GM12874 (cell line): ENCODE results near the gene PERM1.

Experiments used
- CTCF ChIP-seq: IDR thresholded peaks from 2 replicates; pipeline ENCODE4 v1.5.1; 2011; ENCODE audit warnings: low read depth, mild to moderate bottlenecking, control low read depth, low read length, moderate library complexity; ENCODE audit not compliant: insufficient read depth

PERM1 gene

DNA sequence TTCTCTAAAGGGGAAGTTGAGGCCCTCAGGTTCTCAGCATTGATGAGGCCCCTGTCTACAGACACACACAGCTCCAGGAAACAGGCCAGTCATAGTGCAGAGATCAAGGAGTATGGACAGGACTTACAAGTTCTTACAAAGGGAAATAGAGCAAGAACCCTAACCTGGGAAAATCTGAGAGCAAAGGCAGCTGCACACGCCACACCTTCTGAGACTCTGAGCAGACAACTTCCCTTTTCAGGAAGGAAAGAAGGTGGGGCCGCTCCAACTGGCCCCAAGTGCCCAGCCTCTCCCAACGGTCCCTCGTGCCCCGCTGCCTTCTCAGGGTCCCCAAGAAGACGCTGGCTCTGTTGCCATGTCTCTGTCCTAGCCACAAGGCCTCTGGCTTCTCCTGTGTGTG is 26.4 kb downstream of the PERM1 start:
- TF ChIP-seq CTCF = no peak

DNA sequence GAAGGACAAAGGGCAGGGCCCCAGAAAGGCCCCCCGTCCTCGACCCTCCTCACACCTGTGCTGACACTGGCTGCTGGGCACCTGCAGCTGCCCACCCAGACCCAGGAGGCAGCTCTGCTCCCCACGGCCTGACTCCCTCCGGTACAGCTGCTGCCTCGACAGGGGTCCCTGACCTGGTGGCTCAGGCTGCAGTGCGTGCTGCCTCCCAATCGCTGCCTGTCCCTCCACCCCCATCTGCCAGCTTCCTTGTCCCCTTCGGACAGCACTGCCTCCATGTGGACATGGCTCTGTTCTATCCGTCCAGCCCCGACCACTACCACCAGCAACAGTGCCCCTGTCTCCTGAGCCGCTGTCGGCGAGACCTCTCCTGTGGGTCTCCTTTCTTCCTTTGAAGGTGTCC is 27.0 kb downstream of the PERM1 start:
- TF ChIP-seq CTCF = no peak

- TF ChIP-seq CTCF = no peak
Observed at GRCh38 chr1:953524-954320, 28.2 kb downstream of the PERM1 start.

DNA sequence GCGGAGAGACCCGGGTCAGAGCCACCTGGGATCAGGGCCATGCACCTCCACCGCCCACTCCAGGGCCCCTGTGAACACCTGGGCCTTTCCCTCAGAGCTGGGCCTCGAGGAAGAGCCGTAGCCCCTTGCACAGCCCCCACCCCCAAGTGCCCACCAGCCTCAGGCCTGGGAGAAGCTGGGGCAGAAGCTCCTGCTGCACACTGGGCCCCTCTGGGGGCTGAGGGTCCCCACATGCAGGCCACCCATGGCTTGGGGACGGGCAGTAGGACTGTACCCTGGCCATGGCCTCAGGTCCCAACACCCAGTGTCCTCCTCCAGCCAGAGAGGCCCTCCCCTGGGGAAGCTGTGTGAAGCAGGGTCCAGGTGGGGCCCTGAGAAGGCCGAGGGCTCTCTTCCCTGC is 29.3 kb downstream of the PERM1 start:
- TF ChIP-seq CTCF = no peak

DNA sequence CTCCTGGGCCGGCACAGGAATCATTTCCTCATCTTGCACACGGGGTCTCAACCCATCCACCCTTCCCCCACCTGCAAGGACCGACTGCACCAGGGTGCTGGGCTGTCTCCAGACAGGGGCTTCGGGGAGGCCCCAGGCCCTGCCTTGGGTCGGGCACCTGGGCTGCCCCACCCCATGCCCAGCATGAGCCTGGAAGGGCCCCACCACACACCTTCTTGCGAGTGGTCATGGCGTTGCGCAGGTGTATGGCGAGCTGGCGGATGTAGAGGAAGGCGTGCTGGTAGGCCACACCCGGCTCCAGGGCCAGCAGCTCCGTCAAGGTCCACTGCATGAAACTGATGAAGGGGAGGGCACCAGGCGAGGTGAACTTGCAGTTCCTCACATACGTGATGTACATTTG is 29.7 kb downstream of the PERM1 start:
- TF ChIP-seq CTCF = no peak

DNA sequence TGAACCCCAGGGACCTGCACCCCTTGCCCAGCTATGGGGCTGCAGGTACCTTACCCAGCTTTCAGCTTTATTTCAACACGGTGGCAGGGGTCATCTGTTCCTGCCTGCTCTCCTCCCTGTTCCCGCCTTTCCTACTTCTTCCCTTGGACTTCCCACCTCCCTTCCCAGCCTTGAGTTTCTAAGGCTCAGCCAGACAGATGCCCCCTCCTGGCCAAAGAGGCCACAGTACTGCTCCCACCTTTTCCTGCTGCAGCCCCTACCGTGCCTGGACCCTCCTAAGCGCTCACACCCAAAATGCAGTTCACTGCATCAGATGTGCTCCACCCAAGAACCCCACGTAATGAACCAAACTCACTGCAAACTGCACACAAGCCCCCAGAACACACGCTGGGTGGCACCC is 30.5 kb downstream of the PERM1 start:
- peak; percentile 11; the same call in 1 of the 2 replicates for TF ChIP-seq CTCF

- no peak for TF ChIP-seq CTCF
Observed at GRCh38 chr1:950881-951280, 31.0 kb downstream of the PERM1 start.
